NCI-H2196 (cell line): Measurements from ENCODE around the gene ASB2.

Source experiments
- DNase-seq: peaks from one replicate; lab custom pipeline; 2025; ENCODE audit not compliant: unreplicated experiment; lab: John Stamatoyannopoulos, UW

ASB2 gene

GRCh38 chr14:93909429-93910128 lies 66.8 kb downstream of the ASB2 start:
- no peak for DNase-seq

DNA sequence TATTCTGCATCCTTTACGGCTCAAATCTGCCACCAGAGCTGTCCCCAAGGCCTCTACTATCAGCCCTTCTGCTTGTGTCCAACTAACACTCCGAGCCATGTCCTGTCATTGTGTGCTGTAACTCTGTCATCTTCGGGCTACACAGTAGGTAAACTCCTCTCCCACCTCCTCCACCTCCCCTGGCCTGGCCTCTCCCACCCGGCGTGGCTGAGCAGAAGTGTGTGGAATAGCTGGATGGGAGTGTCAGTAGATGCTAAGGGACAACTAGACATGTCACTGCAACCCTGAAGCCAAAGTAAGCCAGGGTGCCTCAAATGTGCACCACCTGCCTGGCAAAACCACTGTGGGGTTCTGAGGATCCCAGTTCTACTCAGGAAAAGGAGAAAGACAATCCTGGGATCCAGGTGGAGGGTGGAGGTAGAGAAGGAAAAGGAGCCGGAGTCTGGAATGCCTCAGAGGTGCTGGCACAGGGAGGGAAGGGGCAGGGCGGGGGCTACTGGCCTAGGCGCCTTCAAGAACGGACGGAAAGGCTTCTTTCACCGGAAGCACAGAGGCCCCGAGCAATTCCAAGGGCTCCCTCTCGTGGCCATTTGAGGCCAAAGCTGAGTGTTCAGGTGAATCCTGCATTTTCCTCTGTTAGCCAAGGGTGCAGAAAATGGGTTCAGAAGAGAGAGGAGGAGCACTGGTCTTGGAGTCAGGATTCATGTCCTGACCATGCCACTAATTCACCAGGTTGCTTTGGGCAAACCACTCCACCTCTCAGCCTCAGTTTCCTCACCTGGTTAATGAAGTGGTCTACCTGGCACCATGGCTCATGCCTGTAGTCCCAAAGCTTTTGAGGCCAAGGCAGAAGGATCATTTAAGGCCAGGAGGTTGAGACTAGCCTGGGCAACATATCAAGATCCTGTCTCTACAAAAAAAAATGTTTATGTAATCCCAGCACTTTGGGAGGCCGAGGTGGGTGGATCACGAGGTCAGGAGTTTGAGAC lies 69.7 kb downstream of the ASB2 start:
- peak; percentile 51 for DNase-seq

GRCh38 chr14:93905623-93906022 lies 70.7 kb downstream of the ASB2 start:
- DNase-seq, result no peak

DNA sequence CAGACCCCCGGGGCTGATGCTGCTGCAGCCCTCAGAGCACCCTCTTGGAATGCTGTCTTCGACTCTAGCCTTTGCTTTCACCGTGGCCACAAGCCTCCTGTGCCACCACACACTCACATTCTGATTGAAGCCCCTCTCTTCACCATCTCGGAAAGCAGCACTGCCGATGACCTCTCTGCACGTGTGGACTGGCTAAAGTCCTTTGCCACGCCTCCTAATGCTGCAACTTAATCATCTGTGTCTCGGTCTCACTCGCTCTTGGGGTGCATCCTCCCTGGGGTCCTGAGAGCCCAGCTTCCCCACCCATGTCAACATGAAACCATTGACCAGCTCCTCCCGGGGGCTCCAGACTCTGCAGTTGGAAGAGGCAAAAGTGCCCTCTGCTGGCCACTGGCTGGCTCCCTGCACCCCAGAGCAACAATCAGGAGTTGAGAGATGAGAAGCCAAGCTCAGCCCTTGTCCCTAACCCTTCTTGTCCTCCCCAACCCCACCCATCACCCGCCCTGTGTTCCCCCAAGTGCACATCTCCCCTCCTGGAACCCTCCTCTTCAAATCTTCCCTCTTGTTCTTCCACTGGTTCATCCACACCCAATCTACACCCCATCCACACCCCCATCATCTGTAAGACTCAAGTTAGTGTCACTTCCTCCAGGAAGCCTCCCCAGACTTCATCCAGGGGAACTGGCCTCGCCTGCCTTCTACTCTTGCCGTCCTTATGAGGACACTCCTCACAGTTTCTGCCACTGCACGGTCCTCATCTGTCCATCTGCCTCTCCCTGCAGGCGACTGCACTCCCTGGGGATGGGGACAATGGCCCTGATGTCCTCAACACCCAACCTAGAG lies 72.8 kb downstream of the ASB2 start:
- DNase-seq, result no peak

GRCh38 chr14:93902619-93903307 lies 73.6 kb downstream of the ASB2 start:
- DNase-seq, result no peak

DNA sequence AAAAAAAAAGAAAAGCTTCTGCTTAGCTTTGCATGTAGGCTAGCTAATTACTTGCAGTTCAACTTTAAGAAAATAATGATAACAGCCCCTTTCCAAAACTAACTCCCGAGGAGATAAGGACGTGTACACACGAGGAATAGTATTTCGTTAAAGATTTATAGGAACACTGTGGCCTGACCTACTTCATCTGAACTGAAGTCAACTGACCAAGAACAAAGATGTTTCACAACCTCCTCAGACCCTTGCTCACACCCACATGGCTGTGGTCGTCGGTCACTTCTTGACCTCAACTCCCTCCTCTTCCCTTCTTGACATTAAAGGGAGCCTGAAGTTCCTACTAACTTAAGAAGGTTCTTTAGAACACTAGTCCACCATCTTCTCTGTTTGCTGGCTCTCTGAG lies 74.6 kb downstream of the ASB2 start:
- no peak for DNase-seq

GRCh38 chr14:93898731-93899130 lies 77.6 kb downstream of the ASB2 start:
- no peak for DNase-seq

GRCh38 chr14:93898081-93898611 lies 78.2 kb downstream of the ASB2 start:
- no peak for DNase-seq

GRCh38 chr14:93897476-93897845 lies 78.9 kb downstream of the ASB2 start:
- no peak for DNase-seq

DNA sequence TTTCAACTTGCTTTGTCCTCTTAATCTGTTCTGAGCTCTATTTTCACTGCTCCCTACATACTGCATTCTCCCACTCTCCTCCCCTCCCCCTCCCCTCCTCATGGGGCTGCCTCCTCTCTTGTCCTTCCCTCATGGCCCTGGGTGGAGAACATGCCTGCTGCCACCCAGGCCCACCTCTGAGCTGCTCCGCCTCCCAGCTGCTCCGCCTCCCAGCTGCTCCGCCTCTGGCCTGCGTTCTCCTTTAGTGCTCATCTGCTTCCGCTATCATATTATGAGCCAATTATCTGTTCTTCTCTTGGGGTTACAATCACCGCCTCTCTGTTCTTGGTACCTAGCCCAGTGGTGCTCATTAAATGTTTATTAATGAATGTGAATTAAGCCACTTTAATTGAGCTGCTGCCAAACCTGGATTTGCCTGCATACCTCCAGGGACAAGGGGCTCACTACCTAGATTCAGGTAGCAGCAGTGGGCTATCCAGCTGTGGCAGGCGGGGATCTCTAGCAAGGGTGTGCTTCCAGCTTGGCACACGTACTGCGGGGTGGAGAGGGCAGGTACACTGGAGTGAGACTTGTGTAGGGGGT lies 81.3 kb downstream of the ASB2 start:
- DNase-seq, result no peak

GRCh38 chr14:93893661-93894261 lies 82.6 kb downstream of the ASB2 start:
- no peak for DNase-seq

DNA sequence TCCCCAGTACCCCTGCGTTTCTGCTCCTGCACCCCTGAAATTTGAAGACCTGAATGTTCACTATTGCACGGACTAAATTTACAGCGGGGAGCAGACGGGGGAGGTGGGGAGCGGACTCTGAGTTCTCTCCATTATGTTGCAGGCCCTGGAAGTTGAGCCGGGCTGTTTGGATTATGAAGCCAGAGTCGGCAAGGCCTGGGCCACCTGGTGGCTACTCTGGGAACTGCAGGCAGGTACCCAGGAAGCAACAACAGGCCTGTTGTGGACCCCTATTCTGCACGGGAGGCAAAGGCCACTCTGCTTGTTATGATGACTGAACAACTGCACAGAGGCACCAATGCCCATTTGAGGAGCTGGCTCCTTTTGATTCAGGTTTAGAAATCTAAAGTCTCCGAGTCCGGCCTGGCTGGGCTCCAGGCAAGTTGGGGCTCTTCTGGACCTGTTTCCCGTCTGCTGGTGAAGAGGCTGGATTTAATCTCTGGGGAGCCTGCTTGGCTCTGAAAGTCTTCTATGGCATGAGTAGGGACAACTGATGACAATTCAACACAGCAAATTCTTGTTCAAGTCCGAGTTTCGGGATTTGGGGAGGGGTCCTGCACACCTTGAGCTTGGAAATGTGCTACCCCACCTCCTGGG lies 83.3 kb downstream of the ASB2 start:
- DNase-seq, result peak; percentile 20

DNA sequence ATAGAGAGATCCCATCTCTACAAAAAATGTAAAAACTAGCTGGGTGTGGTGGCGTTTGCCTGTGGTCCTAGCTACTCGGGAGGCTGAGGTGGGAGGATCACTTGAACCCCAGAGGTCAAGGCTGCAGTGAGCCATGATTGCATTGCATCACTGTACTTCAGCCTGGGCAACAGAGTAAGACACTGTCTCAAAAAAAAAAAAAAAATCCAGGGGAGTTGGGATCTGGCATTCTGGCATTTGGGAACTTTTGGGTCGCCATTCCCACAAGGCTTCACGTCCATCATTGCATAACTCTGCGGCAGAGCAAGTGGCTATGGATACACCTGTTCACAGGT lies 83.9 kb downstream of the ASB2 start:
- no peak for DNase-seq

GRCh38 chr14:93891756-93892504 lies 84.4 kb downstream of the ASB2 start:
- no peak for DNase-seq

DNA sequence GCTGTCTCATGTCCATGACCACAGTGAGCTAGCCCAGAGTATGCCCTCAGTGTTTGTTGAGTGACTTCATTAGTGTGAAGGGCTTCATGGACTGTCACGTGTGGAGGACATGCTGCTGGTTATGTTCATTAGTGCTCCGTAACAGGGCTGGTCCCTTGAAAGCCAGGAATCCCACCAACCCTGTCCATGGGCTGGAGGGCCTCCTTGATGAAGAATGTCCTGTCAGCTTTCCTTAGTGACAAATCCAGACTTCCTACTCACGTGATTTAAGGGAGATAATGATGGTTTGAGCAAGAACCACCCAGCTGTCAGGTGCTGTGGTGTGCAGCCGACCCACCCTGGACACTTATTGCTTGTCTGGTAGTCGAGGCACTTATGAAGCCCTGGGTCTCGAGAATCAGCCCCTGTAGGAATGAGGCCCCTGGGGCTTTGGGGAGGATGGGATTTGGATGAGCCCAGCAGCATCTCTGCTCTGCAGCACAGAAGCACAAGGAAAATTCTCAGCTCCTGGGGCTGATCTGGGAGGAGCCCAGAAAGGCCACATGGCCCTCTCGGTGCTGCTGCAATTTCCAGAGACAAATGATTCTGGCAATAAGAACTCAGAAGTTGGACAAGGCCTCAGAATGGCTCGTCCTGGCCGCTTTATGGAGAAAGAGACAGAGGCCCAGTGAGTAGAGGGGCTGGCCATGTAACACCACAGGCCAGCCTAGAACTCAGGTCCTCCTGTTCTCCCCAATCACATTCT lies 86.5 kb downstream of the ASB2 start:
- DNase-seq, result no peak

DNA sequence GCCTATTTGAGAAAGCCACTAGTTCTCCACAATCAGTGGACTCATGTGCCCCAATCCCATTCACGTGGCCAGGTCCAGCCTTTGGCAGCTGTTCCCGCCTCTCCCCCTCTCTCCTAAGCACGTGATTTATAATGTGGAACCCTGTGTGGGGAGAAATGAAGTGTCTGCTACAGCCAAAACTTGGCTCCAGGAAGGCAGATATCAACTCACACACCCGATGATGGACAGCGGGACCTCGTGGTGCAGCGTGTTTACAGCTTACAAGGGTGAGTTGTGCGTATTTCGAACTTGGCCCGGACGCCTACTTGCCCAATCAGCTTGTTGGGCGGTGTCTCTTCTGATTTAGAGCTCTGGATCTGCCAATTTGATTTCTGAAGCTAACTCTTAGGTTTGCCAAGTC lies 87.4 kb downstream of the ASB2 start:
- no peak for DNase-seq

DNA sequence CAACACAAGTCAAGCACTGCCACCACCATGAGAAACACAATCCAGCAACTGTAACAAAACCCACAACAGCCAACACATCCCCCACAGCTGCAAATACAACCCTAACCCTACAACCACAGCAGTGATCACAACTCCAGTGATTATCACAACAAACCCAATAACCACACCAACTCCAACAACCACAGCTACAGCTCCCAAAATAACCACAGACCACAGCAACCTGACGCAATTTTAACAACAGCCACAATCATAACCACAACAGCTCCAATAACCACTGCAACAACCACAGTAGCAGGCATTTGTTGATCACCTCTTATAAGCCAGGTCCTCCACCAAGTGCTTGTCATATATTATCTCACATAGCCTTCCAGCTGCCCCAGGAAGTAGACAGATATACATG lies 91.4 kb downstream of the ASB2 start:
- DNase-seq, result no peak
